ENCODE measurements around the gene ISG20L2. TPM values are rescaled to one million over a fixed set of nuclear protein-coding genes. Genes with fewer than 3 reads are reported as not detected.
"Not testable (repeated sequence)": the region's sequence is repeated elsewhere in the genome, so short reads cannot be mapped to it uniquely, and the experiment has no call there.

ISG20L2 gene
- total RNA-seq, 1 donor from 2014 or later, result 32.6 TPM

- H3K9me3 Mint-ChIP-seq (ENCODE audit: unreplicated experiment), result peaks cover 7% of the 10 kb centered on the region
- peak overlapping the region; percentile 82 for H3K27ac Mint-ChIP-seq (ENCODE audit: unreplicated experiment)
- peak; percentile 34 for DNase-seq
- TF ChIP-seq CTCF (IDR thresholded peaks at IDR 0.05; ENCODE audit: partially characterized antibody, unreplicated experiment), result no peak
- no peaks in the 10 kb centered on the region for H3K36me3 Mint-ChIP-seq (ENCODE audit: unreplicated experiment)
- H3K27me3 Mint-ChIP-seq (ENCODE audit: unreplicated experiment), result peaks cover 6% of the 10 kb centered on the region
- H3K4me1 Mint-ChIP-seq (ENCODE audit: low read depth, unreplicated experiment), result peaks cover 29% of the 10 kb centered on the region
- no peak overlapping the region for H3K4me3 Mint-ChIP-seq (ENCODE audit: unreplicated experiment)
Observed at GRCh38 chr1:156767879-156768604, 39.5 kb upstream of the ISG20L2 start.

- no peak within 1 kb of the TSS for H3K4me3 Mint-ChIP-seq (ENCODE audit: unreplicated experiment)
- peaks cover 6% of the 10 kb centered on the region for H3K27me3 Mint-ChIP-seq (ENCODE audit: unreplicated experiment)
- peaks cover 21% of the 10 kb centered on the region for H3K4me1 Mint-ChIP-seq (ENCODE audit: low read depth, unreplicated experiment)
- TF ChIP-seq CTCF (IDR thresholded peaks at IDR 0.05; ENCODE audit: partially characterized antibody, unreplicated experiment), result no peak
- H3K27ac Mint-ChIP-seq (ENCODE audit: unreplicated experiment), result peak within 1 kb of the TSS; percentile 82
- peaks cover 4% of the 10 kb centered on the region for H3K9me3 Mint-ChIP-seq (ENCODE audit: unreplicated experiment)
- peak; percentile 94 for DNase-seq
- no peaks in the 10 kb centered on the region for H3K36me3 Mint-ChIP-seq (ENCODE audit: unreplicated experiment)
Observed at GRCh38 chr1:156767101-156767878, 38.7 kb upstream of the ISG20L2 start, which contains the start of gene PRCC. Gene PRCC, plus strand, starts transcription at chr1:156767535. Its CDS starts 237 bp downstream, at chr1:156767772.

- TF ChIP-seq CTCF (IDR thresholded peaks at IDR 0.05; ENCODE audit: partially characterized antibody, unreplicated experiment), result no peak
- Mint-ChIP-seq H3K27ac (ENCODE audit: unreplicated experiment) (no peak overlapping the region), H3K4me1 (ENCODE audit: low read depth, unreplicated experiment) (peaks cover 19% of the 10 kb centered on the region), H3K4me3 (ENCODE audit: unreplicated experiment) (no peak overlapping the region), H3K27me3 (ENCODE audit: unreplicated experiment) (peaks cover 6% of the 10 kb centered on the region), H3K36me3 (ENCODE audit: unreplicated experiment) (no peaks in the 10 kb centered on the region), H3K9me3 (ENCODE audit: unreplicated experiment) (peaks cover 4% of the 10 kb centered on the region)
- DNase-seq, result no peak
Observed at GRCh38 chr1:156766298-156767100, 37.9 kb upstream of the ISG20L2 start.

- peaks cover 15% of the 10 kb centered on the region for H3K4me1 Mint-ChIP-seq (ENCODE audit: low read depth, unreplicated experiment)
- no peak for TF ChIP-seq CTCF (IDR thresholded peaks at IDR 0.05; ENCODE audit: partially characterized antibody, unreplicated experiment)
- H3K27ac Mint-ChIP-seq (ENCODE audit: unreplicated experiment), result no peak overlapping the region
- H3K9me3 Mint-ChIP-seq (ENCODE audit: unreplicated experiment), result no peaks in the 10 kb centered on the region
- H3K4me3 Mint-ChIP-seq (ENCODE audit: unreplicated experiment), result no peak overlapping the region
- no peaks in the 10 kb centered on the region for H3K36me3 Mint-ChIP-seq (ENCODE audit: unreplicated experiment)
- DNase-seq, result no peak
- H3K27me3 Mint-ChIP-seq (ENCODE audit: unreplicated experiment), result peaks cover 6% of the 10 kb centered on the region
Observed at GRCh38 chr1:156765666-156766065, 37.1 kb upstream of the ISG20L2 start.

GRCh38 chr1:156765136-156765535 lies 36.6 kb upstream of the ISG20L2 start:
- DNase-seq; H3K36me3 Mint-ChIP-seq (ENCODE audit: unreplicated experiment); H3K9me3 Mint-ChIP-seq (ENCODE audit: unreplicated experiment); H3K4me3 Mint-ChIP-seq (ENCODE audit: unreplicated experiment); H3K27ac Mint-ChIP-seq (ENCODE audit: unreplicated experiment); H3K27me3 Mint-ChIP-seq (ENCODE audit: unreplicated experiment): not testable (repeated sequence)
- peaks cover 19% of the 10 kb centered on the region for H3K4me1 Mint-ChIP-seq (ENCODE audit: low read depth, unreplicated experiment)
